Endodermal cell (in vitro differentiated cells): ENCODE data around the gene FABP2. TPM values are rescaled to one million over a fixed set of nuclear protein-coding genes. Genes with fewer than 3 reads are reported as not detected.
A peak's percentile ranks its signal among the peaks of the same experiment; 100 is the strongest.

Source experiments
- DNase-seq: peaks from one replicate; pipeline ENCODE4 v3.0.0-alpha.2; 2017
- H3K27ac ChIP-seq: 2 replicates; pipeline ENCODE4 v1.5.1; 2013; ENCODE audit warnings: mild to moderate bottlenecking, low read depth, low read length, moderate library complexity
- H3K27me3 ChIP-seq: 2 replicates; pipeline ENCODE4 v1.6.1; 2013; ENCODE audit warnings: mild to moderate bottlenecking, low read length, moderate library complexity; ENCODE audit not compliant: insufficient read depth, control insufficient read depth, poor library complexity, severe bottlenecking
- H3K36me3 ChIP-seq: 2 replicates; pipeline ENCODE4 v1.7.0; 2013; ENCODE audit warnings: mild to moderate bottlenecking, low read length, moderate library complexity; ENCODE audit not compliant: control insufficient read depth, insufficient read depth
- H3K4me1 ChIP-seq: one replicate; pipeline ENCODE4 v1.7.0; 2013; ENCODE audit warnings: low read length; ENCODE audit not compliant: control insufficient read depth, insufficient read depth
- H3K4me3 ChIP-seq: 2 replicates; pipeline ENCODE4 v1.5.1; 2013; ENCODE audit warnings: mild to moderate bottlenecking, low read length, moderate library complexity
- H3K9ac ChIP-seq: 2 replicates; pipeline ENCODE4 v1.6.1; 2013; ENCODE audit warnings: mild to moderate bottlenecking, low read length, moderate library complexity; ENCODE audit not compliant: poor library complexity, severe bottlenecking; ENCODE audit errors: extremely low read depth
- H3K9me3 ChIP-seq: 2 replicates; pipeline ENCODE4 v1.6.1; 2013; ENCODE audit warnings: mild to moderate bottlenecking, low read length, moderate library complexity; ENCODE audit not compliant: control insufficient read depth
- H3K27ac Mint-ChIP-seq: 2 replicates; pipeline ENCODE4 v1.8.0; 2020; ENCODE audit warnings: mixed read lengths
- H3K27me3 Mint-ChIP-seq: 2 replicates; pipeline ENCODE4 v1.8.0; 2021; ENCODE audit warnings: mild to moderate bottlenecking, mixed read lengths; ENCODE audit not compliant: insufficient read depth
- H3K36me3 Mint-ChIP-seq: 2 replicates; pipeline ENCODE4 v1.8.0; 2020; ENCODE audit warnings: low read depth, mixed read lengths
- H3K4me1 Mint-ChIP-seq: 2 replicates; pipeline ENCODE4 v1.8.0; 2020; ENCODE audit warnings: mixed read lengths
- H3K4me3 Mint-ChIP-seq: 2 replicates; pipeline ENCODE4 v1.8.0; 2020; ENCODE audit warnings: mild to moderate bottlenecking, moderate library complexity, mixed read lengths
- H3K9me3 Mint-ChIP-seq: 2 replicates; pipeline ENCODE4 v1.8.0; 2020; ENCODE audit warnings: mild to moderate bottlenecking, mixed read lengths
- WGBS, 2 experiments: methylation state at CpG; one replicate each; pipeline versions ENCODE4 v1.1.5 to v1.1.7; 2013; ENCODE audit warnings: missing lambda C conversion rate in 2 of 2, mixed read lengths in 1 of 2; ENCODE audit not compliant: insufficient coverage in 1 of 2, insufficient read length in 1 of 2; 5-methylcytosine and 5-hydroxymethylcytosine counted together
- total RNA-seq, 2 donors: library from RNA; stranded (reverse); fragmentation: NEBNext Ultra II Directional in 1 of 2; extraction: Animal tissue kit (Norgen Biotek cat#: 25700) in 1 of 2; gene quantifications; 2 replicates in 1 of 2; 3 replicates in 1 of 2; pipeline ENCODE4 v1.2.1, GENCODE V29; 2021
- TF ChIP-seq, protein P1 (sequence below): fragments of 200-600 bp; sonication (generic); conservative IDR thresholded peaks from 2 replicates; pipeline ENCODE4 v1.5.0; 2021; ENCODE audit warnings: antibody characterized with exemption, mild to moderate bottlenecking

Gene FABP2
- total RNA-seq, 2 donors from 2014 or later, result not detected

DNA sequence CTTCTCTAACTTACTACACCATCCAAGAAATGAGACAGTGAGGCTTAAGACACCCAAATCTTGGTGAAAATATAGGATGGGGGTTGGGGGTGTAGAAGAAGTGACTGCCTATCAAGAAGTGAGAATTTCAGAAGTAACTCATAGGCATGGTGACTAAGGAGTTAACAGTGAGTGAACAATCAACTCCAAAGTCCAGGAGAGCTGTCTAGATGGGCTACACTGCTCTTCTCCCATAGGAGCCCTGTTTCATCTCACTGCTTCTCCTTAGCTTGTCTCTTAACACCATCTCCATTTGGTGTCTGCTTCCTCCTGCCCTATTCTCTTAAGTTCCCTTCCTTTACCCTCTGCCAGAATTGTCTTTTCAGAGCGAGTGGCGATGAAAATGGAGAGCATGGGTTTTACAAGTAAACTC lies 22.7 kb downstream of the FABP2 start:
- Mint-ChIP-seq H3K27me3 (peaks cover 2% of the 10 kb centered on the region), H3K27ac (peak overlapping the region; percentile 98), H3K4me3 (peak overlapping the region; percentile 96), H3K9me3 (no peaks in the 10 kb centered on the region), H3K36me3 (peaks cover 24% of the 10 kb centered on the region), H3K4me1 (peaks cover 13% of the 10 kb centered on the region)
- Histone ChIP-seq H3K9ac (peak overlapping the region; percentile 79), H3K27me3 (no peaks in the 10 kb centered on the region), H3K9me3 (no peaks in the 10 kb centered on the region), H3K4me3 (peak overlapping the region; percentile 90), H3K4me1 (no peaks in the 10 kb centered on the region), H3K27ac (no peak overlapping the region), H3K36me3 (peaks cover 36% of the 10 kb centered on the region)
- 69% methylated on average over 2 of the region's 2 CpGs; no CpG with 5 or more reads in 1 of the 2 experiments for WGBS, 2 experiments
- peak; percentile 45 for DNase-seq
- TF ChIP-seq, protein P1, sequence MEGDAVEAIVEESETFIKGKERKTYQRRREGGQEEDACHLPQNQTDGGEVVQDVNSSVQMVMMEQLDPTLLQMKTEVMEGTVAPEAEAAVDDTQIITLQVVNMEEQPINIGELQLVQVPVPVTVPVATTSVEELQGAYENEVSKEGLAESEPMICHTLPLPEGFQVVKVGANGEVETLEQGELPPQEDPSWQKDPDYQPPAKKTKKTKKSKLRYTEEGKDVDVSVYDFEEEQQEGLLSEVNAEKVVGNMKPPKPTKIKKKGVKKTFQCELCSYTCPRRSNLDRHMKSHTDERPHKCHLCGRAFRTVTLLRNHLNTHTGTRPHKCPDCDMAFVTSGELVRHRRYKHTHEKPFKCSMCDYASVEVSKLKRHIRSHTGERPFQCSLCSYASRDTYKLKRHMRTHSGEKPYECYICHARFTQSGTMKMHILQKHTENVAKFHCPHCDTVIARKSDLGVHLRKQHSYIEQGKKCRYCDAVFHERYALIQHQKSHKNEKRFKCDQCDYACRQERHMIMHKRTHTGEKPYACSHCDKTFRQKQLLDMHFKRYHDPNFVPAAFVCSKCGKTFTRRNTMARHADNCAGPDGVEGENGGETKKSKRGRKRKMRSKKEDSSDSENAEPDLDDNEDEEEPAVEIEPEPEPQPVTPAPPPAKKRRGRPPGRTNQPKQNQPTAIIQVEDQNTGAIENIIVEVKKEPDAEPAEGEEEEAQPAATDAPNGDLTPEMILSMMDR, result no peak

DNA sequence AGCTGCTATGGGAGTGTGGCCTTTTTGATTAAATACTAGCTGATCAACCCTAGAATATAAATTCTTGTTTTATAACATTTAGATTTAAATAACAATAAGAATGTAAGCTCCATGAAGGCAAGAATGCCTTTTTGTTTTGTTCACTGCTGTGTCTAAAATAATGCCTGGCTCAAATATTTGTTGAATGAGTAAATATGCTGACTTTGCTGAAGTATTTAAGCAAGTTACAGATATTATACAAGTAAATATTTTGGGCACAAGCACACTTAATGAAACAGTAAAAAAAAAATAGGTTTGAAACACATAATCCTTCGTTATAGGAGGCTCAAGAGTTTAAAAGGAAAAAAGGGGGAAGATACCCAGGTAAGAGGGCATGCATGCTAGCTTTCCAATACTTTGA lies 24.1 kb downstream of the FABP2 start:
- H3K4me3 Mint-ChIP-seq, result no peak overlapping the region
- Histone ChIP-seq H3K4me3 (peak overlapping the region; percentile 90), H3K27me3 (no peaks in the 10 kb centered on the region), H3K9ac (no peak overlapping the region), H3K9me3 (no peaks in the 10 kb centered on the region), H3K36me3 (peaks cover 50% of the 10 kb centered on the region), H3K27ac (no peak overlapping the region), H3K4me1 (no peaks in the 10 kb centered on the region)
- TF ChIP-seq, protein P1, result no peak
- H3K27ac Mint-ChIP-seq, result no peak overlapping the region
- H3K9me3 Mint-ChIP-seq, result no peaks in the 10 kb centered on the region
- peaks cover 32% of the 10 kb centered on the region for H3K36me3 Mint-ChIP-seq
- WGBS, 2 experiments, result 93% methylated on average over 1 of the region's 1 CpG; no CpG with 5 or more reads in 1 of the 2 experiments
- DNase-seq, result no peak
- no peaks in the 10 kb centered on the region for H3K27me3 Mint-ChIP-seq
- H3K4me1 Mint-ChIP-seq, result peaks cover 13% of the 10 kb centered on the region

DNA sequence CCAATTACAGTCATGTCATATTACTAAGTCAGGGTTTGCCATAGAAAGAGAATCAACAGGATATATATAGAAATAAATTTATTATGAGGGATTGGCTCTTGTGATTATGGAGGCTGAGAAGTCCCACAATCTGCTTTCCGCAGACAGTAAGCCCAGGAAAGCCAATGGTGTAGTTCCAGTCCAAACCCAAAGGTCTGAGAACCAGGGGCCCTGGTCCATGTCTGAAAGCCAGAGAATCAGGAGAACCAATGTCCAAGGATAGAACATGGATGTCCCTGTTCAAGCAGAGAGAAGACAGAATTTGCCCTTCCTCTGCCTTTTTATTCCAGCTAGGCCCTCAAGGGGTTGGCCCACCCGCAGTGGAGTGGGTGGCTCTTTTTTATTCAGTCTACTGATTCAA lies 25.6 kb downstream of the FABP2 start:
- Histone ChIP-seq H3K9me3 (no peaks in the 10 kb centered on the region), H3K9ac (no peak overlapping the region), H3K27ac (no peak overlapping the region), H3K27me3 (no peaks in the 10 kb centered on the region), H3K36me3 (peaks cover 62% of the 10 kb centered on the region), H3K4me1 (no peaks in the 10 kb centered on the region), H3K4me3 (no peak overlapping the region)
- Mint-ChIP-seq H3K4me1 (peaks cover 13% of the 10 kb centered on the region), H3K9me3 (no peaks in the 10 kb centered on the region), H3K27me3 (no peaks in the 10 kb centered on the region), H3K36me3 (peaks cover 40% of the 10 kb centered on the region), H3K4me3 (no peak overlapping the region), H3K27ac (no peak overlapping the region)
- TF ChIP-seq, protein P1, result no peak
- 99 to 100% methylated on average over 1 to 2 of the region's 2 CpGs for WGBS, 2 experiments
- no peak for DNase-seq
